Measurements from ENCODE around the gene FBN3.

The FBN3 gene

GRCh38 chr19:8185343-8186068 lies 36.1 kb upstream of the FBN3 start:
- no peak for DNase-seq (ENCODE audit: low read depth in 1 of 2, low spot score in 1 of 2)
- no peaks in the 10 kb centered on the region for H3K27me3 ChIP-seq (ENCODE audit: insufficient read depth, poor library complexity, severe bottlenecking)
- no peak overlapping the region for H3K4me3 ChIP-seq (replicated peaks; ENCODE audit: insufficient read depth, low read length)
- H3K27ac ChIP-seq (replicated peaks) = no peak overlapping the region
- TF ChIP-seq, protein P1, sequence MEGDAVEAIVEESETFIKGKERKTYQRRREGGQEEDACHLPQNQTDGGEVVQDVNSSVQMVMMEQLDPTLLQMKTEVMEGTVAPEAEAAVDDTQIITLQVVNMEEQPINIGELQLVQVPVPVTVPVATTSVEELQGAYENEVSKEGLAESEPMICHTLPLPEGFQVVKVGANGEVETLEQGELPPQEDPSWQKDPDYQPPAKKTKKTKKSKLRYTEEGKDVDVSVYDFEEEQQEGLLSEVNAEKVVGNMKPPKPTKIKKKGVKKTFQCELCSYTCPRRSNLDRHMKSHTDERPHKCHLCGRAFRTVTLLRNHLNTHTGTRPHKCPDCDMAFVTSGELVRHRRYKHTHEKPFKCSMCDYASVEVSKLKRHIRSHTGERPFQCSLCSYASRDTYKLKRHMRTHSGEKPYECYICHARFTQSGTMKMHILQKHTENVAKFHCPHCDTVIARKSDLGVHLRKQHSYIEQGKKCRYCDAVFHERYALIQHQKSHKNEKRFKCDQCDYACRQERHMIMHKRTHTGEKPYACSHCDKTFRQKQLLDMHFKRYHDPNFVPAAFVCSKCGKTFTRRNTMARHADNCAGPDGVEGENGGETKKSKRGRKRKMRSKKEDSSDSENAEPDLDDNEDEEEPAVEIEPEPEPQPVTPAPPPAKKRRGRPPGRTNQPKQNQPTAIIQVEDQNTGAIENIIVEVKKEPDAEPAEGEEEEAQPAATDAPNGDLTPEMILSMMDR (IDR thresholded peaks at IDR 0.05; ENCODE audit: insufficient read depth, low read length) = no peak
- TF ChIP-seq GABPA (IDR thresholded peaks at IDR 0.05; ENCODE audit: low read depth) (no peak), SPI1 (IDR thresholded peaks at IDR 0.05; ENCODE audit: borderline replicate concordance, low read depth) (no peak), POLR2AphosphoS5 (IDR thresholded peaks at IDR 0.05; ENCODE audit: low read depth) (no peak)
- TF ChIP-seq, protein P2, sequence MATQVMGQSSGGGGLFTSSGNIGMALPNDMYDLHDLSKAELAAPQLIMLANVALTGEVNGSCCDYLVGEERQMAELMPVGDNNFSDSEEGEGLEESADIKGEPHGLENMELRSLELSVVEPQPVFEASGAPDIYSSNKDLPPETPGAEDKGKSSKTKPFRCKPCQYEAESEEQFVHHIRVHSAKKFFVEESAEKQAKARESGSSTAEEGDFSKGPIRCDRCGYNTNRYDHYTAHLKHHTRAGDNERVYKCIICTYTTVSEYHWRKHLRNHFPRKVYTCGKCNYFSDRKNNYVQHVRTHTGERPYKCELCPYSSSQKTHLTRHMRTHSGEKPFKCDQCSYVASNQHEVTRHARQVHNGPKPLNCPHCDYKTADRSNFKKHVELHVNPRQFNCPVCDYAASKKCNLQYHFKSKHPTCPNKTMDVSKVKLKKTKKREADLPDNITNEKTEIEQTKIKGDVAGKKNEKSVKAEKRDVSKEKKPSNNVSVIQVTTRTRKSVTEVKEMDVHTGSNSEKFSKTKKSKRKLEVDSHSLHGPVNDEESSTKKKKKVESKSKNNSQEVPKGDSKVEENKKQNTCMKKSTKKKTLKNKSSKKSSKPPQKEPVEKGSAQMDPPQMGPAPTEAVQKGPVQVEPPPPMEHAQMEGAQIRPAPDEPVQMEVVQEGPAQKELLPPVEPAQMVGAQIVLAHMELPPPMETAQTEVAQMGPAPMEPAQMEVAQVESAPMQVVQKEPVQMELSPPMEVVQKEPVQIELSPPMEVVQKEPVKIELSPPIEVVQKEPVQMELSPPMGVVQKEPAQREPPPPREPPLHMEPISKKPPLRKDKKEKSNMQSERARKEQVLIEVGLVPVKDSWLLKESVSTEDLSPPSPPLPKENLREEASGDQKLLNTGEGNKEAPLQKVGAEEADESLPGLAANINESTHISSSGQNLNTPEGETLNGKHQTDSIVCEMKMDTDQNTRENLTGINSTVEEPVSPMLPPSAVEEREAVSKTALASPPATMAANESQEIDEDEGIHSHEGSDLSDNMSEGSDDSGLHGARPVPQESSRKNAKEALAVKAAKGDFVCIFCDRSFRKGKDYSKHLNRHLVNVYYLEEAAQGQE (IDR thresholded peaks at IDR 0.05; ENCODE audit: insufficient replicate concordance, low read depth) = no peak

DNA sequence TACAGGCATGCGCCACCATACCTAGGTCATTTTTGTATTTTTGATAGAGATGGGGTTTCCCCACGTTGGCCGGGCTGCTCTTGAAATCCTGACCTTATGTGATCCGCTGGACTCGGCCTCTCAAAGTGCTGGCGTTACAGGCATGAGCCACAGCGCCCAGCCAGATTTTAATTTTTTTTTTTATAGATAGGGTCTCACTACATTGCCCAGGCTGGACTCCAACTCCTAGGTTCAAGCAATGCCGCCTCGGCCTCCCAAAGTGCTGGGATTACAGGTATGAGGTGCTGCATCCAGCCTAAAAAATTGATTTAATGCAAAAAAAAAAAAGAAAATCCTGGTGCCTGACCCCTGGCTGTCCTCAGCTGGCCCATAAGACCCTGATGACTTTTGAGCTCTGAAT lies 34.9 kb upstream of the FBN3 start:
- H3K27ac ChIP-seq (replicated peaks) = no peak overlapping the region
- H3K4me3 ChIP-seq (replicated peaks; ENCODE audit: insufficient read depth, low read length) = no peak overlapping the region
- DNase-seq (ENCODE audit: low read depth in 1 of 2, low spot score in 1 of 2) = no peak
- H3K27me3 ChIP-seq (ENCODE audit: insufficient read depth, poor library complexity, severe bottlenecking) = no peaks in the 10 kb centered on the region
- TF ChIP-seq, protein P2 (IDR thresholded peaks at IDR 0.05; ENCODE audit: insufficient replicate concordance, low read depth) = no peak
- no peak for TF ChIP-seq SPI1 (IDR thresholded peaks at IDR 0.05; ENCODE audit: borderline replicate concordance, low read depth)
- TF ChIP-seq, protein P1 (IDR thresholded peaks at IDR 0.05; ENCODE audit: insufficient read depth, low read length) = no peak
- no peak for TF ChIP-seq GABPA (IDR thresholded peaks at IDR 0.05; ENCODE audit: low read depth)
- TF ChIP-seq POLR2AphosphoS5 (IDR thresholded peaks at IDR 0.05; ENCODE audit: low read depth) = no peak

DNA sequence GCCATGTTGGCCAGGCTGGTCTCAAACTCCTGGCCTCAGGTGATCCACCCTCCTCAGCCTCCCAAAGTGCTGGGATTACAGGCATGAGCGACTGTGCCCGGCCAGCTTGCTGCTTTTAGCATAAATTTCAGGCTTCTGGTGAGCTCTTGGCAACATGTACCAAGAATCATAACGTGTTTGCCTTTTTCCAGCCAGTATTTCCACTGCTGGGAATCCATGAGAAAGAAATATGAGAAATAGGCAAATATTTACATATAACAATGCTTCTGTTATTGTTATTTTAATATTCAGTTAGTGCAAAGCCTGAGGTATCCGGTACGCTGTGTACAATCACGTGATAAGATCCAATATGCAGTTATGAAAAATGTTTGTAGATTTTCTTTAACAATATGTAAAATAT lies 30.6 kb upstream of the FBN3 start:
- Histone ChIP-seq H3K4me3 (replicated peaks; ENCODE audit: insufficient read depth, low read length) (no peak overlapping the region), H3K27me3 (ENCODE audit: insufficient read depth, poor library complexity, severe bottlenecking) (no peaks in the 10 kb centered on the region), H3K27ac (replicated peaks) (no peak overlapping the region)
- TF ChIP-seq POLR2AphosphoS5 (IDR thresholded peaks at IDR 0.05; ENCODE audit: low read depth) = no peak
- TF ChIP-seq, protein P2 (IDR thresholded peaks at IDR 0.05; ENCODE audit: insufficient replicate concordance, low read depth) = no peak
- no peak for TF ChIP-seq GABPA (IDR thresholded peaks at IDR 0.05; ENCODE audit: low read depth)
- TF ChIP-seq SPI1 (IDR thresholded peaks at IDR 0.05; ENCODE audit: borderline replicate concordance, low read depth) = no peak
- TF ChIP-seq, protein P1 (IDR thresholded peaks at IDR 0.05; ENCODE audit: insufficient read depth, low read length) = no peak
- DNase-seq (ENCODE audit: low read depth in 1 of 2, low spot score in 1 of 2) = no peak
